PC-9 (cell line): ENCODE measurements around the gene ZNF319.

Experiments used
- CTCF ChIP-seq: fragments of 200-600 bp; sonication (generic); conservative IDR thresholded peaks from 2 replicates; pipeline ENCODE4 v1.6.1; 2017; ENCODE audit warnings: mixed run types, antibody characterized with exemption, mild to moderate bottlenecking, moderate library complexity
- EZH2 ChIP-seq: fragments of 200-600 bp; sonication (generic); IDR thresholded peaks from 2 replicates; pipeline ENCODE4 v1.8.0; 2017; ENCODE audit warnings: antibody characterized with exemption, low read depth

GRCh38 chr16:58048494-58049231 is 48.2 kb upstream of the ZNF319 start:
- TF ChIP-seq CTCF (no peak), EZH2 (no peak)
